Breast epithelium (tissue), 3 donors: ENCODE data around the gene MAP6D1.

Experiments used
- POLR2A ChIP-seq: fragments of 450-650 bp; IDR thresholded peaks from one replicate; pipeline ENCODE4 v1.6.1; 2016; ENCODE audit warnings: antibody characterized with exemption, mild to moderate bottlenecking, moderate library complexity
- TF ChIP-seq, protein P1 (sequence below), 3 donors: fragments of 450-650 bp; IDR thresholded peaks; one replicate each; pipeline ENCODE4 v1.5.1; 2016 to 2017; ENCODE audit warnings: antibody characterized with exemption in 3 of 3, mild to moderate bottlenecking in 3 of 3, moderate library complexity in 3 of 3

DNA sequence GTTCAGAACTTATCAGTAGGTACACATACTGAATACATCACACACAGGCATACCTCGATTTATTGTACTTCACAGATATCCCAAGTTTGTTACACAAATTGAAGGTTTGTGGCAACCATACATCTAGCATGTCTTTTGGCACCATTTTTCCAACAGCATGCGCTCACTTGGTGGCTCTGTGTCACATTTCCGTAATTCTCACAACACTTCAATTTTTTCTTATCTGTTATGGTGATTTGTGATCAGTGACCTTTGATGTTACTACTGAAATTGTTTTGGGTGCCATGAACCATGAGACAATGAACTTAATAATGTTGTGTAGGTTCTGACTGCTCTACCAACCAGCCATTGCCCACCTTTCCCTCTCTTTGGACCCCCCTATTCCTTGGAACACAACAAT lies 48.5 kb upstream of the MAP6D1 start:
- TF ChIP-seq, protein P1, sequence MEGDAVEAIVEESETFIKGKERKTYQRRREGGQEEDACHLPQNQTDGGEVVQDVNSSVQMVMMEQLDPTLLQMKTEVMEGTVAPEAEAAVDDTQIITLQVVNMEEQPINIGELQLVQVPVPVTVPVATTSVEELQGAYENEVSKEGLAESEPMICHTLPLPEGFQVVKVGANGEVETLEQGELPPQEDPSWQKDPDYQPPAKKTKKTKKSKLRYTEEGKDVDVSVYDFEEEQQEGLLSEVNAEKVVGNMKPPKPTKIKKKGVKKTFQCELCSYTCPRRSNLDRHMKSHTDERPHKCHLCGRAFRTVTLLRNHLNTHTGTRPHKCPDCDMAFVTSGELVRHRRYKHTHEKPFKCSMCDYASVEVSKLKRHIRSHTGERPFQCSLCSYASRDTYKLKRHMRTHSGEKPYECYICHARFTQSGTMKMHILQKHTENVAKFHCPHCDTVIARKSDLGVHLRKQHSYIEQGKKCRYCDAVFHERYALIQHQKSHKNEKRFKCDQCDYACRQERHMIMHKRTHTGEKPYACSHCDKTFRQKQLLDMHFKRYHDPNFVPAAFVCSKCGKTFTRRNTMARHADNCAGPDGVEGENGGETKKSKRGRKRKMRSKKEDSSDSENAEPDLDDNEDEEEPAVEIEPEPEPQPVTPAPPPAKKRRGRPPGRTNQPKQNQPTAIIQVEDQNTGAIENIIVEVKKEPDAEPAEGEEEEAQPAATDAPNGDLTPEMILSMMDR (IDR thresholded peaks at IDR 0.05), result no peak
- TF ChIP-seq POLR2A, result no peak
